Uterus (tissue), 2 donors: ENCODE results near the gene ITPR1.

Source experiments
- POLR2A ChIP-seq, 2 donors: fragments of 450-650 bp; IDR thresholded peaks; one replicate each; pipeline ENCODE4 v1.6.1; 2016; ENCODE audit warnings: antibody characterized with exemption in 2 of 2, mild to moderate bottlenecking in 1 of 2, moderate library complexity in 1 of 2
- TF ChIP-seq, protein P1 (sequence below), 4 experiments: fragments of 200-600 bp in 2 of 4; fragments of 450-650 bp in 2 of 4; sonication (generic) in 2 of 4; IDR thresholded peaks; one replicate each; pipeline ENCODE4 v1.5.1; 2016 to 2019; ENCODE audit warnings: antibody characterized with exemption in 4 of 4, mild to moderate bottlenecking in 2 of 4, moderate library complexity in 1 of 4

DNA sequence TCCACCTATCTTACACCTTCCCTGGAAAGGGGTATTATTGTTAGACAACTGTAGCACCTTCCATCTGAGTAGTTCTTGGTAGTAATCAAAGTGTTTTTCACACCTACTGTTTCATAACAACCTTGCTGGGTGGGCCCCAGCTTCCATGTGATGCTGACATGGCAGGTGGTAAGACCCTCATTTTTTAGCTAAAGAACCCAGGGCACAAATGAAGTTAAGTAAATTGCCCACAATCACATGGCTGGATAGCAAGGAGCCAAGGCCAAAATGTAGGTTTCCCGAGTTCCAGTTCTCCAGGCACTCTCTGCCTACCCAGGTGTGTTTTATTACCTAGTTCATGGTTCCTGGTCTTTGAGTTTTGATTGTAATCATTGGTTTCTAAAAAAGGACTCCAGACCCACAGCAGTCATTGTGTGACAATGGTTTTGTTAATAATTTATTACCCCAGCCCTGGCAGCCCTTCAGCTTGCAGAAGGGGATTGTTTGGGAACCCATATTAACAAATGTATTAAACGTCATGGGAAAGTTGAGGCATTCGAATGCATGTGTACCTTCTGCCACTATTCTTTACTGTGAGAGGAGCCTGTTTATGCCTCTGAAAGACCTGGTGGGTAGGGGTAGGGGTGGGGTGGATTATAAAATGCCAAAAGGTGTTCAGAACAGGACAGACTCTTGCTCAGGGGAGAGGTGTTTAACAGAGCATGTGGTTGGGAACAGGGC lies 263.9 kb downstream of the ITPR1 start:
- TF ChIP-seq, protein P1, sequence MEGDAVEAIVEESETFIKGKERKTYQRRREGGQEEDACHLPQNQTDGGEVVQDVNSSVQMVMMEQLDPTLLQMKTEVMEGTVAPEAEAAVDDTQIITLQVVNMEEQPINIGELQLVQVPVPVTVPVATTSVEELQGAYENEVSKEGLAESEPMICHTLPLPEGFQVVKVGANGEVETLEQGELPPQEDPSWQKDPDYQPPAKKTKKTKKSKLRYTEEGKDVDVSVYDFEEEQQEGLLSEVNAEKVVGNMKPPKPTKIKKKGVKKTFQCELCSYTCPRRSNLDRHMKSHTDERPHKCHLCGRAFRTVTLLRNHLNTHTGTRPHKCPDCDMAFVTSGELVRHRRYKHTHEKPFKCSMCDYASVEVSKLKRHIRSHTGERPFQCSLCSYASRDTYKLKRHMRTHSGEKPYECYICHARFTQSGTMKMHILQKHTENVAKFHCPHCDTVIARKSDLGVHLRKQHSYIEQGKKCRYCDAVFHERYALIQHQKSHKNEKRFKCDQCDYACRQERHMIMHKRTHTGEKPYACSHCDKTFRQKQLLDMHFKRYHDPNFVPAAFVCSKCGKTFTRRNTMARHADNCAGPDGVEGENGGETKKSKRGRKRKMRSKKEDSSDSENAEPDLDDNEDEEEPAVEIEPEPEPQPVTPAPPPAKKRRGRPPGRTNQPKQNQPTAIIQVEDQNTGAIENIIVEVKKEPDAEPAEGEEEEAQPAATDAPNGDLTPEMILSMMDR (IDR thresholded peaks at IDR 0.05), result no peak
- no peak for TF ChIP-seq POLR2A (IDR thresholded peaks at IDR 0.05)
